ENCODE results near the gene SNCB. TPM values are rescaled to one million over a fixed set of nuclear protein-coding genes. Genes with fewer than 3 reads are reported as not detected.

SNCB gene
- total RNA-seq, 2 donors from 2014 or later, result 0.22 to 1.8 TPM

- WGBS, 2 experiments (ENCODE audit: insufficient coverage in 1 of 2, insufficient read length in 1 of 2), result 93 to 100% methylated on average over 8 to 12 of the region's 12 CpGs
- no peak overlapping the region for H3K27ac Mint-ChIP-seq
- no peak for TF ChIP-seq CTCF (conservative IDR thresholded peaks at IDR 0.05)
Measured at GRCh38 chr5:176677209-176677939, 47.0 kb upstream of the SNCB start.

GRCh38 chr5:176676361-176676824 lies 46.1 kb upstream of the SNCB start:
- Mint-ChIP-seq H3K36me3 (ENCODE audit: low read depth) (no peaks in the 10 kb centered on the region), H3K27ac (no peak overlapping the region), H3K4me3 (no peak overlapping the region), H3K27me3 (ENCODE audit: insufficient read depth) (peaks cover 33% of the 10 kb centered on the region), H3K9me3 (no peaks in the 10 kb centered on the region), H3K4me1 (peaks cover 5% of the 10 kb centered on the region)
- Histone ChIP-seq H3K36me3 (ENCODE audit: control insufficient read depth, insufficient read depth, low read length) (no peaks in the 10 kb centered on the region), H3K9me3 (ENCODE audit: control insufficient read depth, low read length) (no peaks in the 10 kb centered on the region), H3K27me3 (ENCODE audit: control insufficient read depth, insufficient read depth, low read length, poor library complexity, severe bottlenecking) (no peaks in the 10 kb centered on the region), H3K9ac (ENCODE audit: extremely low read depth, low read length, poor library complexity, severe bottlenecking) (no peak overlapping the region), H3K4me3 (ENCODE audit: low read length) (no peak overlapping the region), H3K4me1 (ENCODE audit: control insufficient read depth, insufficient read depth, low read length) (no peaks in the 10 kb centered on the region), H3K27ac (ENCODE audit: low read depth, low read length) (no peak overlapping the region)
- no peak for TF ChIP-seq CTCF (conservative IDR thresholded peaks at IDR 0.05)
- 80 to 88% methylated on average over 10 of the region's 10 CpGs for WGBS, 2 experiments (ENCODE audit: insufficient coverage in 1 of 2, insufficient read length in 1 of 2)
- DNase-seq, result no peak

More at GRCh38 chr5:176677209-176677939, 47.0 kb upstream of the SNCB start:
- no peaks in the 10 kb centered on the region for H3K36me3 ChIP-seq (ENCODE audit: control insufficient read depth, insufficient read depth, low read length)
- H3K4me3 ChIP-seq (ENCODE audit: low read length), result no peak overlapping the region
- DNase-seq, result no peak
- no peaks in the 10 kb centered on the region for H3K27me3 ChIP-seq (ENCODE audit: control insufficient read depth, insufficient read depth, low read length, poor library complexity, severe bottlenecking)
- Mint-ChIP-seq H3K27me3 (ENCODE audit: insufficient read depth) (peaks cover 35% of the 10 kb centered on the region), H3K36me3 (ENCODE audit: low read depth) (no peaks in the 10 kb centered on the region), H3K4me3 (no peak overlapping the region), H3K9me3 (no peaks in the 10 kb centered on the region), H3K4me1 (peaks cover 5% of the 10 kb centered on the region)
- H3K9ac ChIP-seq (ENCODE audit: extremely low read depth, low read length, poor library complexity, severe bottlenecking), result no peak overlapping the region
- no peaks in the 10 kb centered on the region for H3K9me3 ChIP-seq (ENCODE audit: control insufficient read depth, low read length)
- H3K4me1 ChIP-seq (ENCODE audit: control insufficient read depth, insufficient read depth, low read length), result no peaks in the 10 kb centered on the region
- H3K27ac ChIP-seq (ENCODE audit: low read depth, low read length), result no peak overlapping the region

GRCh38 chr5:176675676-176676360 lies 45.5 kb upstream of the SNCB start:
- WGBS, 2 experiments (ENCODE audit: insufficient coverage in 1 of 2, insufficient read length in 1 of 2), result 83 to 85% methylated on average over 7 to 19 of the region's 19 CpGs
- Histone ChIP-seq H3K4me1 (ENCODE audit: control insufficient read depth, insufficient read depth, low read length) (no peaks in the 10 kb centered on the region), H3K9me3 (ENCODE audit: control insufficient read depth, low read length) (no peaks in the 10 kb centered on the region), H3K4me3 (ENCODE audit: low read length) (no peak overlapping the region), H3K27ac (ENCODE audit: low read depth, low read length) (no peak overlapping the region), H3K27me3 (ENCODE audit: control insufficient read depth, insufficient read depth, low read length, poor library complexity, severe bottlenecking) (no peaks in the 10 kb centered on the region), H3K9ac (ENCODE audit: extremely low read depth, low read length, poor library complexity, severe bottlenecking) (no peak overlapping the region), H3K36me3 (ENCODE audit: control insufficient read depth, insufficient read depth, low read length) (no peaks in the 10 kb centered on the region)
- no peak overlapping the region for H3K4me3 Mint-ChIP-seq
- H3K36me3 Mint-ChIP-seq (ENCODE audit: low read depth), result no peaks in the 10 kb centered on the region
- H3K9me3 Mint-ChIP-seq, result no peaks in the 10 kb centered on the region
- peak; percentile 87 for TF ChIP-seq CTCF (conservative IDR thresholded peaks at IDR 0.05)
- DNase-seq, result peak; percentile 92
- H3K27me3 Mint-ChIP-seq (ENCODE audit: insufficient read depth), result peaks cover 32% of the 10 kb centered on the region
- peak overlapping the region; percentile 50 for H3K27ac Mint-ChIP-seq
- peaks cover 5% of the 10 kb centered on the region for H3K4me1 Mint-ChIP-seq
